ENCODE data around the gene RNF14. TPM values are rescaled to one million over a fixed set of nuclear protein-coding genes. Genes with fewer than 3 reads are reported as not detected.

The RNF14 gene
- total and polyA plus RNA-seq, 9 of the 15 experiments (the other 6 are each of a cell fraction or from before 2014, with no cell fraction given) = 36.3 to 140 (median 75.1) TPM

DNA sequence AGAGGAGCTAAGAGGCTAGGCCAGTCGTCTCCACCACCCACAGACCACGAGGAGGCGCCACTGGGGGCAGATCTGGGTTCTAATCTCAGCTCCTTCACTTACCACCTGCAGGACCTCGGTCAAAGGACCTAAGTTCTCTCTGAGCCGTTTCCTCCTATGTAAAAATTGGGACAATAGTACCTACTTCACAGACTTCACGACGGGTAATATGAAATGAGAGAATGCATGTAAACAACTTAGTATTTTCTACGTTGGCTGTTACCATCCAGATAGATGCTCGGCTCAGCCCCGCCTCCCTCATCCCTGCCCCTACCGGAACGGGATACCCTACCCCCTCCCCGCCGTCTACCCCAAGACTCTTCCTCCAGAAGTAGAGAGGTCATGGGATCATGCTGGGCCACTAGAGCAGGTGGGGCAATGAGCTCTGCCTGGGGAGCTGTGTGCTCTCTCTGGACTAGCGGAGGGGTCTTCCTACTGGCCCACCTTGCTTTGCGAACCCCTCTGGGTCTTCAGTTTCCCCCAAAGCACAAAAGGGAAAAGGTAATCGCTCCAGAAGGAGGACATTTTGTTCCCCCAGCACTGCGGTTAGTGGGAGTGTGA lies 43.4 kb downstream of the RNF14 start (continued):
- TF ChIP-seq, protein P1, sequence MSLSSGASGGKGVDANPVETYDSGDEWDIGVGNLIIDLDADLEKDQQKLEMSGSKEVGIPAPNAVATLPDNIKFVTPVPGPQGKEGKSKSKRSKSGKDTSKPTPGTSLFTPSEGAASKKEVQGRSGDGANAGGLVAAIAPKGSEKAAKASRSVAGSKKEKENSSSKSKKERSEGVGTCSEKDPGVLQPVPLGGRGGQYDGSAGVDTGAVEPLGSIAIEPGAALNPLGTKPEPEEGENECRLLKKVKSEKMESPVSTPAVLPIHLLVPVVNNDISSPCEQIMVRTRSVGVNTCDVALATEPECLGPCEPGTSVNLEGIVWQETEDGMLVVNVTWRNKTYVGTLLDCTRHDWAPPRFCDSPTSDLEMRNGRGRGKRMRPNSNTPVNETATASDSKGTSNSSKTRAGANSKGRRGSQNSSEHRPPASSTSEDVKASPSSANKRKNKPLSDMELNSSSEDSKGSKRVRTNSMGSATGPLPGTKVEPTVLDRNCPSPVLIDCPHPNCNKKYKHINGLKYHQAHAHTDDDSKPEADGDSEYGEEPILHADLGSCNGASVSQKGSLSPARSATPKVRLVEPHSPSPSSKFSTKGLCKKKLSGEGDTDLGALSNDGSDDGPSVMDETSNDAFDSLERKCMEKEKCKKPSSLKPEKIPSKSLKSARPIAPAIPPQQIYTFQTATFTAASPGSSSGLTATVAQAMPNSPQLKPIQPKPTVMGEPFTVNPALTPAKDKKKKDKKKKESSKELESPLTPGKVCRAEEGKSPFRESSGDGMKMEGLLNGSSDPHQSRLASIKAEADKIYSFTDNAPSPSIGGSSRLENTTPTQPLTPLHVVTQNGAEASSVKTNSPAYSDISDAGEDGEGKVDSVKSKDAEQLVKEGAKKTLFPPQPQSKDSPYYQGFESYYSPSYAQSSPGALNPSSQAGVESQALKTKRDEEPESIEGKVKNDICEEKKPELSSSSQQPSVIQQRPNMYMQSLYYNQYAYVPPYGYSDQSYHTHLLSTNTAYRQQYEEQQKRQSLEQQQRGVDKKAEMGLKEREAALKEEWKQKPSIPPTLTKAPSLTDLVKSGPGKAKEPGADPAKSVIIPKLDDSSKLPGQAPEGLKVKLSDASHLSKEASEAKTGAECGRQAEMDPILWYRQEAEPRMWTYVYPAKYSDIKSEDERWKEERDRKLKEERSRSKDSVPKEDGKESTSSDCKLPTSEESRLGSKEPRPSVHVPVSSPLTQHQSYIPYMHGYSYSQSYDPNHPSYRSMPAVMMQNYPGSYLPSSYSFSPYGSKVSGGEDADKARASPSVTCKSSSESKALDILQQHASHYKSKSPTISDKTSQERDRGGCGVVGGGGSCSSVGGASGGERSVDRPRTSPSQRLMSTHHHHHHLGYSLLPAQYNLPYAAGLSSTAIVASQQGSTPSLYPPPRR (CRISPR knock-in tag; IDR thresholded peaks at IDR 0.05; ENCODE audit: borderline replicate concordance) = 0 out of 2 replicates have a peak, but pooled peaks have one; percentile 47
- TF ChIP-seq HNRNPLL (IDR thresholded peaks at IDR 0.05; ENCODE audit: low read depth, low read length, poor library complexity, severe bottlenecking) (no peak), ARHGAP35 (IDR thresholded peaks at IDR 0.05; ENCODE audit: partially characterized antibody) (no peak), ZNF347 (CRISPR knock-in tag; IDR thresholded peaks at IDR 0.05; ENCODE audit: low read depth) (no peak), ETV5 (CRISPR knock-in tag; IDR thresholded peaks at IDR 0.05; ENCODE audit: low read depth) (0 out of 2 replicates have a peak, but pooled peaks have one; percentile 7), NCOA6 (IDR thresholded peaks at IDR 0.05) (no peak), CREM (IDR thresholded peaks at IDR 0.05; ENCODE audit: low read depth) (no peak; the same call in 1 of the 2 replicates), DIDO1 (tag; IDR thresholded peaks at IDR 0.05; ENCODE audit: low read depth) (no peak), HEY1 (CRISPR knock-in tag; IDR thresholded peaks at IDR 0.05; ENCODE audit: borderline replicate concordance) (no peak), EWSR1 (IDR thresholded peaks at IDR 0.05; ENCODE audit: borderline replicate concordance, low read depth, partially characterized antibody) (no peak), ZNF311 (CRISPR knock-in tag; IDR thresholded peaks at IDR 0.05) (no peak), ELF2 (CRISPR knock-in tag; IDR thresholded peaks at IDR 0.05) (no peak), TAF15 (IDR thresholded peaks at IDR 0.05; ENCODE audit: low read depth, low read length) (no peak), HMG20B (CRISPR knock-in tag; IDR thresholded peaks at IDR 0.05) (no peak), ZNF12 (CRISPR knock-in tag; IDR thresholded peaks at IDR 0.05) (no peak), NR4A1 (CRISPR knock-in tag; IDR thresholded peaks at IDR 0.05) (no peak), NR4A1 (tag; IDR thresholded peaks at IDR 0.05) (no peak), ZNF324 (CRISPR knock-in tag; IDR thresholded peaks at IDR 0.05) (no peak)
- TF ChIP-seq, protein P2, sequence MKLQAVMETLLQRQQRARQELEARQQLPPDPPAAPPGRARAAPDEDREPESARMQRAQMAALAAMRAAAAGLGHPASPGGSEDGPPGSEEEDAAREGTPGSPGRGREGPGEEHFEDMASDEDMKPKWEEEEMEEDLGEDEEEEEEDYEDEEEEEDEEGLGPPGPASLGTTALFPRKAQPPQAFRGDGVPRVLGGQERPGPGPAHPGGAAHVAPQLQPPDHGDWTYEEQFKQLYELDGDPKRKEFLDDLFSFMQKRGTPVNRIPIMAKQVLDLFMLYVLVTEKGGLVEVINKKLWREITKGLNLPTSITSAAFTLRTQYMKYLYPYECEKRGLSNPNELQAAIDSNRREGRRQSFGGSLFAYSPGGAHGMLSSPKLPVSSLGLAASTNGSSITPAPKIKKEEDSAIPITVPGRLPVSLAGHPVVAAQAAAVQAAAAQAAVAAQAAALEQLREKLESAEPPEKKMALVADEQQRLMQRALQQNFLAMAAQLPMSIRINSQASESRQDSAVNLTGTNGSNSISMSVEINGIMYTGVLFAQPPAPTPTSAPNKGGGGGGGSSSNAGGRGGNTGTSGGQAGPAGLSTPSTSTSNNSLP (IDR thresholded peaks at IDR 0.05; ENCODE audit: borderline replicate concordance, low read depth, low read length) = no peak
- TF ChIP-seq, protein P3, sequence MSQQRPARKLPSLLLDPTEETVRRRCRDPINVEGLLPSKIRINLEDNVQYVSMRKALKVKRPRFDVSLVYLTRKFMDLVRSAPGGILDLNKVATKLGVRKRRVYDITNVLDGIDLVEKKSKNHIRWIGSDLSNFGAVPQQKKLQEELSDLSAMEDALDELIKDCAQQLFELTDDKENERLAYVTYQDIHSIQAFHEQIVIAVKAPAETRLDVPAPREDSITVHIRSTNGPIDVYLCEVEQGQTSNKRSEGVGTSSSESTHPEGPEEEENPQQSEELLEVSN (IDR thresholded peaks at IDR 0.05; ENCODE audit: borderline replicate concordance in 1 of 2, extremely low read depth in 1 of 2, insufficient read depth in 1 of 2, insufficient read length in 1 of 2, low read depth in 1 of 2, low read length in 1 of 2, poor library complexity in 1 of 2, severe bottlenecking in 1 of 2) = peak in 1 of 2 experiments; percentile 32

Measured in K562 (cell line).